Medulla oblongata (tissue), 1 donor: ENCODE results near the gene CASP2.

Experiments
- DNase-seq: peaks from one replicate; pipeline ENCODE4 v3.0.0-alpha.2; 2015; ENCODE audit errors: extremely low spot score

Gene CASP2

GRCh38 chr7:143287935-143288826 is at the start of gene CASP2:
Gene CASP2, plus strand, starts transcription at chr7:143288351. Its CDS starts 105 bp downstream, at chr7:143288456.
- peak; percentile 98 for DNase-seq

GRCh38 chr7:143239813-143240212 is 48.3 kb upstream of the CASP2 start:
- DNase-seq: no peak

GRCh38 chr7:143240291-143241168 is 47.6 kb upstream of the CASP2 start:
- DNase-seq: peak; percentile 87

- DNase-seq: no peak
These were observed 45.8 kb upstream of the CASP2 start for GRCh38 chr7:143242306-143242705.

GRCh38 chr7:143243111-143243510 is 45.0 kb upstream of the CASP2 start:
- DNase-seq: no peak

GRCh38 chr7:143243614-143244013 is 44.5 kb upstream of the CASP2 start:
- no peak for DNase-seq

GRCh38 chr7:143244321-143244720 is 43.8 kb upstream of the CASP2 start:
- DNase-seq: no peak

- no peak for DNase-seq
These were observed 43.0 kb upstream of the CASP2 start for GRCh38 chr7:143245123-143245522.

GRCh38 chr7:143247372-143247771 is 40.8 kb upstream of the CASP2 start:
- no peak for DNase-seq

- no peak for DNase-seq
These were observed 39.3 kb upstream of the CASP2 start for GRCh38 chr7:143248761-143249354.

- DNase-seq: no peak
These were observed 38.0 kb upstream of the CASP2 start for GRCh38 chr7:143250199-143250598.

GRCh38 chr7:143250822-143251221 is 37.3 kb upstream of the CASP2 start:
- no peak for DNase-seq

- no peak for DNase-seq
These were observed 36.1 kb upstream of the CASP2 start for GRCh38 chr7:143252006-143252405.

GRCh38 chr7:143255564-143255963 is 32.6 kb upstream of the CASP2 start:
- no peak for DNase-seq

GRCh38 chr7:143256325-143256724 is 31.8 kb upstream of the CASP2 start:
- no peak for DNase-seq

- DNase-seq: no peak
These were observed 31.2 kb upstream of the CASP2 start for GRCh38 chr7:143256932-143257331.

GRCh38 chr7:143257501-143257900 is 30.6 kb upstream of the CASP2 start:
- DNase-seq: no peak

- DNase-seq: no peak
These were observed 29.3 kb upstream of the CASP2 start for GRCh38 chr7:143258831-143259230.

GRCh38 chr7:143259765-143260164 is 28.4 kb upstream of the CASP2 start:
- DNase-seq: no peak

GRCh38 chr7:143261901-143262300 is 26.2 kb upstream of the CASP2 start:
- no peak for DNase-seq

GRCh38 chr7:143263266-143264195 is 24.6 kb upstream of the CASP2 start, which contains the start of gene GSTK1:
Gene GSTK1, plus strand, starts transcription at chr7:143263441. Its CDS starts 73 bp downstream, at chr7:143263514.
- DNase-seq: peak; percentile 89
